Adrenal gland (tissue), 12 donors: Measurements from ENCODE around the gene GDPGP1. TPM values are rescaled to one million over a fixed set of nuclear protein-coding genes. Genes with fewer than 3 reads are reported as not detected.

Experiments
- DNase-seq, 7 donors: peaks; one replicate each; pipeline ENCODE4 v3.0.0-alpha.2; 2019 to 2020
- H3K27ac ChIP-seq, 5 donors: fragments of 200-600 bp; sonication (generic) in 4 of 5; 1 replicate in 3 of 5; 2 replicates in 2 of 5; pipeline versions ENCODE4 v1.5.1 to v1.8.0; 2016 to 2020; ENCODE audit warnings: mild to moderate bottlenecking in 1 of 5
- H3K27me3 ChIP-seq: fragments of 200-600 bp; 2 replicates; pipeline ENCODE4 v1.8.0; 2021
- H3K36me3 ChIP-seq, 2 donors: fragments of 200-600 bp; replicated peaks in 1 of 2; 1 replicate in 1 of 2; 2 replicates in 1 of 2; pipeline versions ENCODE4 v1.5.1 to v1.8.0; 2018 to 2022
- H3K4me1 ChIP-seq, 2 donors: fragments of 200-600 bp; replicated peaks in 1 of 2; 1 replicate in 1 of 2; 2 replicates in 1 of 2; pipeline versions ENCODE4 v1.5.1 to v1.8.0; 2018 to 2021
- H3K4me3 ChIP-seq, 4 donors: fragments of 200-600 bp; sonication (generic) in 3 of 4; one replicate each; pipeline ENCODE4 v1.5.1; 2016 to 2018
- H3K9me3 ChIP-seq, 3 donors: fragments of 200-600 bp; sonication (generic) in 1 of 3; replicated peaks in 1 of 3; 1 replicate in 2 of 3; 2 replicates in 1 of 3; pipeline versions ENCODE4 v1.5.1 to v1.8.0; 2016 to 2021
- POLR2A ChIP-seq, 2 donors: fragments of 450-650 bp; IDR thresholded peaks; one replicate each; pipeline ENCODE4 v1.6.1; 2017; ENCODE audit warnings: antibody characterized with exemption in 2 of 2, mild to moderate bottlenecking in 2 of 2, moderate library complexity in 1 of 2
- WGBS, 4 donors: extraction: QIAGEN DNeasy Blood & Tissue Kit in 2 of 4; methylation state at CpG; one replicate each; pipeline versions ENCODE4 v1.1.5 to v1.1.7; 2013 to 2017; 5-methylcytosine and 5-hydroxymethylcytosine counted together
- intact Hi-C, 2 donors: fragments of 100-400 bp; cut with DNase I; formaldehyde crosslinking; loops; one replicate each; pipeline versions ENCODE4 v1.14.1 to v1.15.0; 2022 to 2023
- polyA plus RNA-seq, 3 donors: library from polyadenylated mRNA; stranded (reverse); fragments of 200-250 nt in 2 of 3; fragments of 350-450 nt in 1 of 3; fragmentation: Illumina TruSeq in 1 of 3; extraction: RNeasy Lipid Tissue Mini Kit (QIAGEN cat#74804) in 1 of 3; gene quantifications; one replicate each; pipeline ENCODE4 v1.2.3, GENCODE V29; 2013 to 2014
- total RNA-seq, 9 donors: library from RNA; depleted of rRNA in 4 of 9; stranded (reverse); fragments of >200 nt in 4 of 9; fragments of 120-200 nt in 1 of 9; fragmentation: NEBNext Ultra II Directional in 1 of 9; extraction: Animal tissue kit (Norgen Biotek cat#: 25700) in 1 of 9; gene quantifications; one replicate each; pipeline versions ENCODE4 v1.1.0 to v1.2.4, GENCODE V29; 2013 to 2023
- TF ChIP-seq, protein P1 (sequence below), 6 experiments: fragments of 450-650 bp in 4 of 6; fragments of 200-600 bp in 2 of 6; sonication (generic) in 1 of 6; IDR thresholded peaks; 1 replicate in 5 of 6; 2 replicates in 1 of 6; pipeline versions ENCODE4 v1.5.1 to v1.8.0; 2016 to 2021; ENCODE audit warnings: antibody characterized with exemption in 6 of 6, mild to moderate bottlenecking in 2 of 6, moderate library complexity in 1 of 6
- donor health status: healthy with polysubstance abuse.
- donor health status: Bipolar disorder and iron deficiency.
- donor health status: DM: yes; HTN: yes; CAD: no.
- donor health status: DM: no; HTN: no; CAD: no.
- donor health status: DM: no; HTN: no; CAD: no.
- donor health status: DM: yes; HTN: yes; CAD: no.

The GDPGP1 gene
- total and polyA plus RNA-seq, 12 donors: 2.6 to 17.1 (median 8.5) TPM

DNA sequence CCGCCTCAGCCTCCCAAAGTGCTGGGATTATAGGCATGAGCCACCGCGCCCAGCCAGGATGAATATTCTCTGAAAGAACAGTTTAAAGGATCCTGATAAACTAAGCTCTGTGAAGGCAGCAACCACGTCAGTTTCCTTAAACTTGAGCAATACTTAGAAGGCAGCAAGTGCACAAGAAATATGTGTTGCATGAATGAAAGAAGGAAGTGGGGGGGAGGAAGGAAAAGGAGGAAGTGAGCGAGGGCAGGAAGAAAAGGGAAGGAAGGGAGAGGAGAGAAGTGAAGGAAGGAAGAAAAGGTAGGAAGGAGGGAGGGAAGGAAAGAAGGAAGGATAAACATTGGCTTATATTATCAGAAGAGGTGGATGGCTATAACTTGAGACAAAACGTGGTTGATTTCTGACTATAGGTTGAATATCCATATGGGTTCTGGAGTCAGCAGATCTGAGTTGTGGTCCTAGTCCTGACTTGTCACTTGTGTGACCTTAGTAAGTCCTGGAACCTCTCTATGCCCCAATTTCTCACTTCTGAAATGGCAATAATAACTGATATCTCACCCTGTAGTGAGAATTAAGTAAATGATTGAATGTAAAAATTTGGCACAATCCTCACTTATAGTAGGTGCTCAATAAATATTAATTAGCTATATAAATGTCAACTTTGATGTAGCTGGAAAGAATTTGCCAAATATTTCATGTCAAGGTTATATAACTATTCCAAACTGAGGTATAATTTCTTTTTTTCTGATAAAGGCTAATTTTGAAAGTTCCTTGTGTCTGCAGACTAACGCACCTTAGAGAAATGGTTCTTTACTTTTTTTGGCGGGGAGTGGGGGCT lies 44.9 kb upstream of the GDPGP1 start:
- no peak for TF ChIP-seq POLR2A (IDR thresholded peaks at IDR 0.05)
- TF ChIP-seq, protein P1, sequence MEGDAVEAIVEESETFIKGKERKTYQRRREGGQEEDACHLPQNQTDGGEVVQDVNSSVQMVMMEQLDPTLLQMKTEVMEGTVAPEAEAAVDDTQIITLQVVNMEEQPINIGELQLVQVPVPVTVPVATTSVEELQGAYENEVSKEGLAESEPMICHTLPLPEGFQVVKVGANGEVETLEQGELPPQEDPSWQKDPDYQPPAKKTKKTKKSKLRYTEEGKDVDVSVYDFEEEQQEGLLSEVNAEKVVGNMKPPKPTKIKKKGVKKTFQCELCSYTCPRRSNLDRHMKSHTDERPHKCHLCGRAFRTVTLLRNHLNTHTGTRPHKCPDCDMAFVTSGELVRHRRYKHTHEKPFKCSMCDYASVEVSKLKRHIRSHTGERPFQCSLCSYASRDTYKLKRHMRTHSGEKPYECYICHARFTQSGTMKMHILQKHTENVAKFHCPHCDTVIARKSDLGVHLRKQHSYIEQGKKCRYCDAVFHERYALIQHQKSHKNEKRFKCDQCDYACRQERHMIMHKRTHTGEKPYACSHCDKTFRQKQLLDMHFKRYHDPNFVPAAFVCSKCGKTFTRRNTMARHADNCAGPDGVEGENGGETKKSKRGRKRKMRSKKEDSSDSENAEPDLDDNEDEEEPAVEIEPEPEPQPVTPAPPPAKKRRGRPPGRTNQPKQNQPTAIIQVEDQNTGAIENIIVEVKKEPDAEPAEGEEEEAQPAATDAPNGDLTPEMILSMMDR (IDR thresholded peaks at IDR 0.05): no peak
- 69 to 75% (median 71%) methylated on average over 8 of the region's 8 CpGs for WGBS, 4 donors
- H3K27ac ChIP-seq: peak overlapping the region in 3 of 5 donors; percentile 24 to 93 (median 80)
- H3K4me1 ChIP-seq: peaks cover 46 to 88% of the 10 kb centered on the region in 2 donors
- no peaks in the 10 kb centered on the region for H3K27me3 ChIP-seq
- H3K4me3 ChIP-seq: no peak overlapping the region
- peak in 1 of 7 donors; percentile 33 for DNase-seq
- no peaks in the 10 kb centered on the region for H3K36me3 ChIP-seq
- H3K9me3 ChIP-seq: no peaks in the 10 kb centered on the region
- intact Hi-C loops: no loop called here

DNA sequence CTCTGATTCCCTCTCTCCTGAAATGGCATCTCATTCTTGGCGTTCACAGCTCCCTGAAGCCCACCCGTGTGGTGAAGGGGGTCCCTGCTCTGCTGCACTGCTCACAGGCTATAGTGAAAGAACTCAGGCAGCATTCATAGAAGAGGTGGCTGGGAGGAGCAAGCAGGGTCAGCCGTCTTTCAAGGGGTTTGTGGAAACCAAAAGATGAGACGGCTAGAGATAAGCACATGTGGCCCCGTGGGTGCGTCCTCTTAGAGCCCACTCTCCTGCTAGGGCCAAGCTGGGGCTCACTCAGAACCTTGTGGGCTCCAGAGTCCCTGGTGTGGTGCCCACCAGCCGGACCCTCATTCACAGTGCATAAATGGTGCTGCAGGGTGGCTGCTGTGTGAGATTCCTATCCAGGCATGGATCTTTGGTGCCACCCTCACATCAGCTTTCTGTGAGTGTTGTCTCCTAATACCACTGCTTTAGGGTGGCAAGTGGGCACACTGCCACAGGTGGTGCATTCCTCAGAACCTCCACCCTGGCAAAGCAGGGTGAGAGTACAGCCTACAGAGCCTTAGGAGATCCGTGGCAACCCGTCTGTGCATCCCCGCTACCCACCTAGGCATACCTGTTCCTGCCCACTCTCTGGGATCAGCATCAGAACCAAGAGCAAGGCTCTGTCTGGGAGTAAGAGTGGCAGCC lies 44.1 kb upstream of the GDPGP1 start:
- intact Hi-C loops: no loop called here
- Histone ChIP-seq H3K4me1 (peaks cover 46 to 84% of the 10 kb centered on the region in 2 donors), H3K36me3 (no peaks in the 10 kb centered on the region), H3K9me3 (no peaks in the 10 kb centered on the region), H3K27ac (peak overlapping the region in 4 of 5 donors; percentile 21 to 80 (median 64)), H3K4me3 (no peak overlapping the region), H3K27me3 (no peaks in the 10 kb centered on the region)
- WGBS, 4 donors: 73 to 82% (median 77%) methylated on average over 6 to 10 of the region's 10 CpGs
- no peak for TF ChIP-seq POLR2A (IDR thresholded peaks at IDR 0.05)
- TF ChIP-seq, protein P1 (IDR thresholded peaks at IDR 0.05): no peak
- DNase-seq: no peak

DNA sequence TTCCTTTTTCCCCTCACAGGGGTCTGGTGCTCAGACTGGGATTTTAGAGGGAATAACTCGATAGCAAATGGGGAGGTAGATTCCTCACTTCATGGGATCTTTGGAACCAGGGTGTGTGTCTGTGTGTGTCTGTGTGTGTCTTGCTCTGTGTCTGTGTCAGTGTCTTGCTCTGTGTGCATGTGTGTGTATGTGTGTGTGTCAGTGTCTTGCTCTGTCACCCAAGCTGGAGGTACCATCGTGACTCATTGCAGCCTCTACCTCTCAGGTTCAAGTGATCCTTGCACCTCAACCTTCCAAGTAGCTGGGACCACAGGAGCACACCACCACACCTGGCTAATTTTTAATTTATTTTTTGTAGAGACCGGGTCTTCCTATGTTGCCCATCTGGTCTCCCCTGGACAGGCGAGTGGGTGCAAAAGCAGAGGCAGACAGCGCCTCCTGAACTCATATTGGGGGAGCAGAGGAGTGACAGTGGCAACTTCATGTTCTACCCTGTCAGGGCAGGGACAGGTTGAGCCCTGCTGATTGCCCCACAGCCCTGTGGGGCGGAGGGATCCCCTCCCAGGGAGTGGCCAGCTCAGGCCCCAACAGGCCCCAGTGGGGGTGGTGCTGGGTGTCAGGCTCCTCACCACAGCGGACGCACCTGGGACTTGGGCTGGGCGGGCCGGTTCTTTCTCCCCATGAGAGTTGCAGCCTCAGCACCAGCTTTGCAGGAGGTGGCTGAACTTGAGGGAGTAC lies 43.2 kb upstream of the GDPGP1 start:
- Histone ChIP-seq H3K27me3 (no peaks in the 10 kb centered on the region), H3K27ac (peak overlapping the region; percentile 25 to 80 (median 63)), H3K4me3 (no peak overlapping the region), H3K36me3 (no peaks in the 10 kb centered on the region), H3K9me3 (no peaks in the 10 kb centered on the region), H3K4me1 (peaks cover 46 to 79% of the 10 kb centered on the region in 2 donors)
- 77 to 94% (median 91%) methylated on average over 4 to 10 of the region's 10 CpGs for WGBS, 4 donors
- intact Hi-C loops: no loop called here
- TF ChIP-seq, protein P1 (IDR thresholded peaks at IDR 0.05): no peak
- TF ChIP-seq POLR2A (IDR thresholded peaks at IDR 0.05): no peak
- peak in 1 of 7 donors; percentile 28 for DNase-seq

DNA sequence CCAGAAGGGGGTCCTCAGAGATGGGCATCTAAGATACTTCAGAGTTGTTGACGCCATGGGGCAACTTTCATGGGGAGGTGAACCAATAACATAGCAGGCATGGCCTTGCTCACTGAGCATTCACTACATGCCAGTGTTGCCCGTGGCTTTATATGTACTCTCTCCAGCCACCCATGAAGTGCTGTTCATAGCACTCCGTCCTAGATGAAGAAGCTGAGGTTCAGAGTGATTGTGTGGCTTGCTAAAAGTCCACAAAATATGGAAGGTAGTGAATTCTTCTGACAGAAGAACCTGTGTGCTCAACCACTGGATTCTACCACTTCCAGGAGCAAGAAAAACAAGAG lies 42.7 kb upstream of the GDPGP1 start:
- peak overlapping the region; percentile 29 to 80 (median 63) for H3K27ac ChIP-seq
- DNase-seq: no peak
- H3K9me3 ChIP-seq: no peaks in the 10 kb centered on the region
- no peak overlapping the region for H3K4me3 ChIP-seq
- no peaks in the 10 kb centered on the region for H3K36me3 ChIP-seq
- 76 to 83% (median 79%) methylated on average over 1 to 3 of the region's 3 CpGs for WGBS, 4 donors
- intact Hi-C loops: no loop called here
- H3K4me1 ChIP-seq: peaks cover 46 to 74% of the 10 kb centered on the region in 2 donors
- H3K27me3 ChIP-seq: no peaks in the 10 kb centered on the region
- no peak for TF ChIP-seq POLR2A (IDR thresholded peaks at IDR 0.05)
- TF ChIP-seq, protein P1 (IDR thresholded peaks at IDR 0.05): no peak
